Glutamatergic neuron (in vitro differentiated cells): ENCODE measurements around the gene DIO1. TPM values are rescaled to one million over a fixed set of nuclear protein-coding genes. Genes with fewer than 3 reads are reported as not detected.

Experiments used
- DNase-seq: peaks from one replicate; pipeline ENCODE4 v3.0.0; 2022
- H3K27ac Mint-ChIP-seq: one replicate; pipeline ENCODE4 v1.8.0; 2020; ENCODE audit warnings: mild to moderate bottlenecking, mixed read lengths, inconsistent platforms; ENCODE audit not compliant: unreplicated experiment
- H3K27me3 Mint-ChIP-seq: one replicate; pipeline ENCODE4 v1.8.0; 2020; ENCODE audit warnings: mild to moderate bottlenecking, moderate library complexity, mixed read lengths, inconsistent platforms; ENCODE audit not compliant: unreplicated experiment
- H3K36me3 Mint-ChIP-seq: one replicate; pipeline ENCODE4 v1.8.0; 2020; ENCODE audit warnings: mild to moderate bottlenecking, mixed read lengths, inconsistent platforms; ENCODE audit not compliant: unreplicated experiment
- H3K4me1 Mint-ChIP-seq: one replicate; pipeline ENCODE4 v1.8.0; 2020; ENCODE audit warnings: mild to moderate bottlenecking, low read depth, mixed read lengths, inconsistent platforms; ENCODE audit not compliant: unreplicated experiment
- H3K4me3 Mint-ChIP-seq: one replicate; pipeline ENCODE4 v1.8.0; 2020; ENCODE audit warnings: mild to moderate bottlenecking, mixed read lengths, inconsistent platforms; ENCODE audit not compliant: unreplicated experiment
- H3K9me3 Mint-ChIP-seq: one replicate; pipeline ENCODE4 v1.8.0; 2020; ENCODE audit warnings: mild to moderate bottlenecking, moderate library complexity, mixed read lengths, inconsistent platforms; ENCODE audit not compliant: unreplicated experiment
- CTCF ChIP-seq: fragments of 200-600 bp; sonication (generic); IDR thresholded peaks from one replicate; pipeline ENCODE4 v1.5.0; 2021; ENCODE audit not compliant: partially characterized antibody, unreplicated experiment
- total RNA-seq: library from RNA; stranded (reverse); fragmentation: NEBNext Ultra II Directional; extraction: Animal tissue kit (Norgen Biotek cat#: 25700); gene quantifications from one replicate; pipeline ENCODE4 v1.2.1, GENCODE V29; 2021; ENCODE audit not compliant: unreplicated experiment

The DIO1 gene
- total RNA-seq, 1 donor from 2014 or later = not detected

GRCh38 chr1:53895421-53895820, 1.4 kb downstream of the DIO1 start:
- TF ChIP-seq CTCF = no peak
- Mint-ChIP-seq H3K4me3 (no peak overlapping the region), H3K27ac (no peak overlapping the region), H3K4me1 (no peaks in the 10 kb centered on the region), H3K9me3 (peaks cover 2% of the 10 kb centered on the region), H3K36me3 (no peaks in the 10 kb centered on the region), H3K27me3 (peaks cover 2% of the 10 kb centered on the region)
- DNase-seq = no peak

- Mint-ChIP-seq H3K36me3 (no peaks in the 10 kb centered on the region), H3K27me3 (peaks cover 8% of the 10 kb centered on the region), H3K9me3 (peaks cover 2% of the 10 kb centered on the region), H3K4me1 (no peaks in the 10 kb centered on the region), H3K4me3 (no peak overlapping the region), H3K27ac (no peak overlapping the region)
- no peak for DNase-seq
- no peak for TF ChIP-seq CTCF
These were observed 2.7 kb downstream of the DIO1 start for GRCh38 chr1:53896635-53897229.

- Mint-ChIP-seq H3K27me3 (peaks cover 9% of the 10 kb centered on the region), H3K4me3 (no peak overlapping the region), H3K4me1 (peaks cover 7% of the 10 kb centered on the region), H3K9me3 (no peaks in the 10 kb centered on the region), H3K36me3 (no peaks in the 10 kb centered on the region), H3K27ac (no peak overlapping the region)
- DNase-seq = no peak
- no peak for TF ChIP-seq CTCF
These were observed 5.2 kb downstream of the DIO1 start for GRCh38 chr1:53899206-53899628.

- H3K27ac Mint-ChIP-seq = no peak overlapping the region
- H3K4me1 Mint-ChIP-seq = peaks cover 7% of the 10 kb centered on the region
- no peak for TF ChIP-seq CTCF
- no peak overlapping the region for H3K4me3 Mint-ChIP-seq
- no peaks in the 10 kb centered on the region for H3K9me3 Mint-ChIP-seq
- no peak for DNase-seq
- H3K27me3 Mint-ChIP-seq = peaks cover 9% of the 10 kb centered on the region
- H3K36me3 Mint-ChIP-seq = no peaks in the 10 kb centered on the region
These were observed 5.7 kb downstream of the DIO1 start for GRCh38 chr1:53899708-53900107.

- no peak for TF ChIP-seq CTCF
- Mint-ChIP-seq H3K4me1 (peaks cover 7% of the 10 kb centered on the region), H3K27me3 (peaks cover 9% of the 10 kb centered on the region), H3K36me3 (no peaks in the 10 kb centered on the region), H3K4me3 (no peak overlapping the region), H3K27ac (no peak overlapping the region), H3K9me3 (no peaks in the 10 kb centered on the region)
- no peak for DNase-seq
These were observed 8.5 kb downstream of the DIO1 start for GRCh38 chr1:53902235-53903138.
